ENCODE data around the gene ATP5MG.
"Not testable (repeated sequence)": the region's sequence is repeated elsewhere in the genome, so short reads cannot be mapped to it uniquely, and the experiment has no call there.

Gene ATP5MG

GRCh38 chr11:118410055-118410745, 8.8 kb downstream of the ATP5MG start:
- no peak for DNase-seq (ENCODE audit: low spot score)

- no peak for DNase-seq (ENCODE audit: low spot score)
Measured at GRCh38 chr11:118411530-118411929, 10.1 kb downstream of the ATP5MG start.

DNA sequence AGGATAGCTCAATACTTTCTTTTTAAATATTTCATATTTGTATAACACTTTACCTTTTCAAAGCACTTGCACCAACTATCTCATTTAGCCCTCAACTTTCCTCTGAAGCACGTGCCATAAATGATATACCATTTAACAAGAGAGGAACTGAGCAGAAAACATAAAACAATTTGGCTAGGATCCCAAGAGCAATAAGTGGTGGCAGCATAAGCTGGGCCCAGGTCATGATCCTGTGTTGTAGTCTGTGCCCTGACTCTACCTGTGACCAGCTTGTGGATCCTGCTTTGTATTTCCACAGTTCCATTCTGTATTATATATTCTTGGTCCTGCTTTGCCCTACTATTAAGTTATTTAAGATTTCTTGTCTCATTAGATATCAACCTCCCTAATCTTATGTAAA, 11.5 kb downstream of the ATP5MG start:
- no peak for DNase-seq (ENCODE audit: low spot score)

DNA sequence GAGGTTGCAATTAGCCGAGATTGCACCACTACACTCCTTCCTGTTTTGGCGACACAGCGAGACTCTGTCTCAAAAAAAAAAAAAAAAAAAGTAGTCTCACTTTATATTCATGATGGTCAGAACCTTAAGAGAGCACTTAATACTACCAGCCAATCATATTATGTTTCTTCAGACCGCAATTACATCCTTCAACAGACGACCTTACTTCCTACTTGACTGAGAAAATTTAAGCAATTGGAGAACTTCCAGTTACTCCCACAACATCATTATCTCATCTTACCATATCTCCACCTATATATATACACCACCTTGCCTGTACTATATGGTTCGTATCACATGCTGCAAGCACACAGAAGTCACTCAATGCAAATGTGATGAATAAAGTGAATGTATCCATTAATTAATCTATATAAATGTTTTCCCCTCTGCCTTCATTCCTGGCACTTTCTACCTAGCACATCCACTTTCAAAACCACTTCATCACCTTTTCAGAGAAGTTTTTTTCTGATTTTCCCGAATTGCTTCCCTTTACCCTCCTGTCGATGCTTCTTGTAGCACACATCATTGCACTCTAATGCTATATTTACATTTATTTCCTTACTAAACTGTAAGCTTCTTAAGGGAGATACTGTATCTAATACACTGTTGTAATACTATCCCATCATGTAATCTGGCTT, 13.8 kb downstream of the ATP5MG start:
- no peak for DNase-seq (ENCODE audit: low spot score)

GRCh38 chr11:118415739-118416068, 14.3 kb downstream of the ATP5MG start:
- peak; percentile 96 for DNase-seq (ENCODE audit: low spot score)

DNA sequence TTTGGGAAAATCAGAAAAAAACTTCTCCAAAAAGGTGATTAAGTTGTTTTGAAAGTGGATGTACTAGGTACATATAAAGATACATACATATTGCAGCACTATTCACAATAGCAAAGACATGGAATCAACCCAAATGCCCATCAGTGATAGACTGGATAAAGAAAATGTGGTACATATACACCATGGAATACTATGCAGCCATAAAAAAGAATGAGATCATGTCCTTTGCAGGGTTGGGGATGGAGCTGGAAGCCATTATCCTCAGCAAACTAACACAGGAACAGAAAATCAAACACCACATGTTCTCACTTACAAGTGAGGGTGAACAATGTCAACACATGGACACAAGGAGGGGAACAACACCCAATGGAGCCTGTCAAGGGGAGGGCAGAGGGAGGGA, 15.5 kb downstream of the ATP5MG start:
- not testable (repeated sequence) for DNase-seq (ENCODE audit: low spot score)

DNA sequence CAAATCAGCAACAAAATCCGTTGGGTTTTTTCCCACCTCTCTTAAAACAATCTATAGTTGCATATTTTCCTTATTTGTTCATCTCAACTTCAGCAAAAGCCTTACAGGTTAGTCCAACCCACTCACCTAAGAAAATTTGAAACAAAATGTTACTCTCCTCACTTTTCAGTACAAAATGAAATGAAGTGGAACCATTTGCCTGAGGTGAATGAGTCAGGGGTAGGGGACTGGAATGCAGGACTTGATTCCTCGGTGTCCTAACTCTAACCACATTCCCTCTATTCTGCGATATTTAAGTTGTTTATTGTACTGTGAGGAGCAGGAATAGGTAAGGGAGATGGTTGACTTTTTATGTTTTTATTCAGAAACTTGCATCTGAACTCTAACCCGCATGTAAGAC, 16.4 kb downstream of the ATP5MG start:
- no peak for DNase-seq (ENCODE audit: low spot score)

GRCh38 chr11:118418766-118419165, 17.4 kb downstream of the ATP5MG start:
- DNase-seq (ENCODE audit: low spot score): no peak

DNA sequence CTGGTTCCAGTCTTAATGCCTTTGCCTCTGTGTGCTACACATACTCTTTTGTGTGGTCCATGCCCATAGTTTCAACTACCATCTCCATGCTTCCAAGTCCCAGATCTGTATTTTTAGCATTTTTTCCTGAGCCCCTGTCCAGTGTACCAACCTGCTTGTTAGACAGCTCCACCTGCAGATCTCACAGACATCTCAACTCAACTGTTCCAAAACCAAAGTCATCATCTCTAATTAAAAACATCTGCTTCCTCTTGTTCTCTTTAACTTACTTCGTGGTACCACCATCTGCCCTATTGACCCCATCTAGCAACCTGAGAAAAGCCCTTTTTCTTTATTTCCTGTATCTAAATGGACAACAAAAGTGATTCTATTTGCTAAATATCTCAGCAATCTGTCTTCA, 26.3 kb downstream of the ATP5MG start:
- no peak for DNase-seq (ENCODE audit: low spot score)

- DNase-seq (ENCODE audit: low spot score): no peak
Measured at GRCh38 chr11:118430956-118431355, 29.6 kb downstream of the ATP5MG start.

DNA sequence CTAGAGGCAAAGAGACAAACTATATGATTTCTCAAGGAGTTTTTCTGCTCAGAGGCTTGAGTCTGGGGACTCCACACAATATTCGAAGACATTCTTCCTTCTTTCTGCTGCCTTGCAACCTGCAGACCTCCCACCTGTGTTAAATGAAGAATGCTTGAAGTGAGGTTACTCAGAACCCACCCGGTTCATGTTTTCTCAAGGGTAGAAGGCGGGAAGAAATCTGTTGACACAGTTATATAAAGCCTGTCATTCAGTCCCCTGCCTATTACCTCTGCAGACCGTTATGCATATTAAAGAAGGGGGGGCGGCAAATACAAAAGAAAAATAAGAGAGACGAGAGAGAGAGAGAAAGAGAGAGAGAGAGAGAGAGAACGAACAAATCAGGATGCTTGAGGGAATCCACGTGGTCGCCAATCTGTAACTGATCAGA, 32.7 kb downstream of the ATP5MG start:
- DNase-seq (ENCODE audit: low spot score): no peak

DNA sequence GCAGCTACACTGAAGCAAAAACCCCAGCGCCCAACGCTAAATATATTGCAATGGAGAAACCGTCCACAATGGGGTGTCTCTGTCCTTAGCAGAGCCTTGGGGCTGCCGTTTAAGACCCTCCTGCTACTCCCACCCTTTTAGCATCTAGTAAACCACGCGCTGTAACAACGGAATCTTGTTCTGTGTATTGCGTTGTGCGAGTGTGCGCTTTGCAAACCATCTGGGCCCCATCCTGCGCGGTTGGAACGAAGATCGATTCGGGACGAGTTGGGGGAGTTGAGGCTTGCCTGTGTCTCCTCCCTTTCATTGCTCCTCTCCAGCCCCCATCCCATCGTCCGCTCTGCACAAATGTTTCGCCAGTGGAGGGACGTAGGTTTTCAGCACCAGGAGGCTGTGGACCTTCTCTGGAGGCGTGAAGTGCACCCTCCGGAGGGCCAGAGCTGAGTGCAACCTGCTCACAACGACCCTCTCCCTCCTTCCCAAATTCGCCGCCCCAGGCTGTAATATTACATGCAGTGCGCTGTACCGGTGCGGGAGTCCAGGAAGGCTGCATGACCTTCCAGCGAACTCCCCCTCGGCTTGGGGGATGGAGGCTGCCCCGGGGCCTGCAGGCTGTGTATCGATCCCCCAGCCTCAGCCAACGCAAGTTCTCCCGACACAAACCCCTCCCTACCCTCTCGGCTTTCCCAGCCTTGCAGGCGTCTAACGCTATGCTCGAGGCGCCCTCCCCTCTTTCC, 33.3 kb downstream of the ATP5MG start:
- DNase-seq (ENCODE audit: low spot score): no peak

GRCh38 chr11:118435290-118435892, 34.0 kb downstream of the ATP5MG start:
- DNase-seq (ENCODE audit: low spot score): no peak

DNA sequence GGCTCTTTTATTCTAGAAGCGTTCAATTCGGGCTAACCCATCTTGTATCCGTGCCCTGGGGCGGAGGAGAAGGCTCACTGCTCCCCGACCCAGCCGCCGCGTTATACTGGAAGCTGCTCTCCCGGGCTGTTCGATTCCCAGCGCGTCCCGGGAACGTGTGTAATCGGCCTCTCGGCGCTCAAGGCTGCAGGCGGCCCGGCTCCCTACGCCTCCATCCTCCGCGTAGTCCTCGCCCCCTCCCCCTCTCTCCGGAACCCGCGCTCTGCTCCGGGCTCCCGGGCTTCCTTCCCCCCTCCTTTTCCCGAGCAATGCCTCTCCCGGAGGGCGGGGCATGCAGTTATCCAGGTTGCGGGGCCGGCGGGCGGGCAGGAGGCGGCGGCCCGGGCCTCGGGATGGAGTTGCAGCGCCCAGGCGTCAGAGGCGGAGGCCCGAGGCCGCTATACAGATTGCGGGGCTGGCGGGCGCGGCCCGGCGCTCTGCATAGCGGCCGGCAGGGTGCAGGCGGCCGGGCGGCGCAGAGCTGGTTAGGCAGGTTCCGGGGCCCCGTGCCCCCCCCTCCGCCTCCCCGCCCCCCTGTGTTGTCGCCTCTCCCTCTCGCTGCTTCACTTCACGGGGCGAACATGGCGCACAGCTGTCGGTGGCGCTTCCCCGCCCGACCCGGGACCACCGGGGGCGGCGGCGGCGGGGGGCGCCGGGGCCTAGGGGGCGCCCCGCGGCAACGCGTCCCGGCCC, 34.7 kb downstream of the ATP5MG start, which contains the start of gene KMT2A:
Gene KMT2A (plus strand): TSS at position 600 of the 732 bp plus-strand sequence. CDS start 21 bp downstream, at position 621.
- DNase-seq (ENCODE audit: low spot score): peak; percentile 97

GRCh38 chr11:118436639-118437207, 35.3 kb downstream of the ATP5MG start:
- DNase-seq (ENCODE audit: low spot score): no peak

GRCh38 chr11:118437208-118438125, 36.1 kb downstream of the ATP5MG start:
- peak; percentile 44 for DNase-seq (ENCODE audit: low spot score)

DNA sequence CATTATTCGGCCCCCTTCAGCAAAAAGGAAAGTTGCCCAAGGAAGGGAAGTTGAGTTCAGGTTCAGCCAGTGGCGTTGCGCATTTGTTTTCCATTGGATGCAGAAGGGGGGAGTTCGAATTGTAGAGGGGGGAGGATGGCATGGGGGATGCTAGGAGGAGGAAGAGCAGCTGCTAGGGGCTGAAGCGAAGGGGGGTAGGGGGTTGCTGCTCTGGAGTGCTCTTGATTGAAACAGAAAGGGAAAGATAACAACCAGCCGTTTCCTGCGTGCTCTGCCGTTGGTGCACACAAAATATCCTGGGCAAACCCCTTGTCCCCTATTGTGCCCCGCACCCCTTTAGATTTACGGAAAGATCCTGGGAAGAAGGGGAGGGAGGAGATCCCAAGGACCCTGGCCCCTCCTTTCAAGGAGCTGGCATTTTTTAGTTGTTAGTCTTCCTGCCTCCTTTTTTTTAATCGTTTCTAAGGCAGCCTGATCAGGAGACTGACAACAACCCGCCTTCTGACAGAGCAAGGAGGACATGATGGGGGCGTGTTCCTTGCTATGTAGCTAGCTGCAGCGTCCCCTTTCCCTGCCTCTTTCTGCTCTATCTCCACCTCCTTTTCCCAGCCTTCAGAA, 37.0 kb downstream of the ATP5MG start:
- DNase-seq (ENCODE audit: low spot score): peak; percentile 77

GRCh38 chr11:118439646-118440045, 38.2 kb downstream of the ATP5MG start:
- DNase-seq (ENCODE audit: low spot score): no peak

GRCh38 chr11:118441770-118442275, 40.4 kb downstream of the ATP5MG start:
- no peak for DNase-seq (ENCODE audit: low spot score)

GRCh38 chr11:118442301-118442700, 40.9 kb downstream of the ATP5MG start:
- no peak for DNase-seq (ENCODE audit: low spot score)

All from AG08395 (cell line).